ENCODE results near the gene ADCYAP1R1.

Gene ADCYAP1R1

DNA sequence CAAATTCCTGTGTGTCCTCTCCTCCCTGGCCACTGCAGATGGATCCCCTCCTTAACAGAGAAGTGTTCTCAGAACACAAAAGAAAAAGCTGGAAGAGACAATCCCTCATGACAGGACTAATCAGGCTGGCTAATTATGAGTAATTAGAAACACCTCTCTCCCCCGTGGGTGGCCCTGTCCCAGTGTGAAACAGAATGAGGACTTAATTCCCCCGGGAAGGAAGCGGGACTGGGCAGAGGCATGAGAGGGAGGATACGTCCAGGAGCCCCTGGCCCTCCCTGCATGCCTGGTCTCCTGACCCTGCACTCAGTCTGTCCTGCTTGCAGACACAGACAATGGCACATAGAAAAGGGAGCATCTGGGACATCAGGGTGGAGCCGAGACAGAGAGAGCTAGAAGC lies 7.6 kb upstream of the ADCYAP1R1 start:
- DNase-seq = no peak

DNA sequence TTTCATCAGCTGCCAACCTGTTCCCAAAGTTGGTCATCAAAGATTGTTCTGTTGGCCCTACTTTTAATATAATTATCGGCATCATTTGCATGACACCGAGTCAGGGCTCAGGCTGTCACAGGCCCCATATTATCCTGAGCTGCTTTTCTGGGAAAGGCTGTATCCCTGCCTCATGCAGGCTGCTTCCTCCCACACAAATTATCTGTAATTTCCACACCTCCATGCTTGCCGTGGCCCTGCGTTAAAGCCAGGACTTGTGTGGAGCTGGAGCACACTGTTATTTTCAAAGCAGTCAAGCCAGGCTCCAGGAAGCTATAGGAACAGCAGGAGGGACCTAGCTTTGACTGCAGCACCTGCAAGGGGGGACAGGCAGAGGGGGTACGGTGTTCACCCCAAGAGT lies 5.4 kb upstream of the ADCYAP1R1 start:
- no peak for DNase-seq

DNA sequence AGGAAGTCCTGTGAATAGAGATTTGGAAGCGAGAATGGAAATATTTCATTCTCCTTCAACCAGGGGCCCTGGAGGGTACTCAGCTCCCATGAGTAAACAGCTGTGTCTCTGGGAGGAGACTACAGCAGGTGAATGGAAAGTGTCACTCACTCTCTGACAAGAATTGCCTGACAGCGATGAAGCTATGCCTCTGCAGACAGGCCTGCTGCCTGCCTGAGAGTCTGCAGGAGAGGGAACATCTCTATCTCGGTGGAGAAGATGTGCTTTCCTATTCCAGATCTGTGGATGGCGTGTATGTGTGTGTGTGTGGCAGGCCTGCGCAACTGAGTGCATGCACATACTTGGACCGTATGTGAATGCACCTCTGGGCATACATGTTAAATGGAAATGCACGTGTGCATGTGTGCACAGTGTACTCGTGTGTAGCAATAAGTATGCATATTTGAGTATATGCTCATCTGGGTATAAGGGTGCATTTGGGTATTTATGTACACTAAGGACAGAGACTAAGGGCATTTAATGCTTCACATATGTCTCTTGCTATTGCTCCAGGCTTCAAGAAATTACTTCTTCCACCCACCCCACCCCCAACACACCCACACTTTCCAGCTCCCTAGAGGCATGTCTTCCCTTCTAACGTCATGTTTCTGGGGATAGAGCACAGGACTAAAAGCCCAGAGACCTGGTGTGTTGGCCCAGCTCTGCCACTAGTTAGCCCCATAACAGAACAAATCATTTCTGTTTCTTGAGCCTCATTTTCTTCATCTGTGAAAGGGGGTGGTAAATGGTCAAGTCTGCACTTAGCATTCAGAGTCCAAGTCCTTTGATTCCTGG lies 4.6 kb upstream of the ADCYAP1R1 start:
- no peak for DNase-seq

DNA sequence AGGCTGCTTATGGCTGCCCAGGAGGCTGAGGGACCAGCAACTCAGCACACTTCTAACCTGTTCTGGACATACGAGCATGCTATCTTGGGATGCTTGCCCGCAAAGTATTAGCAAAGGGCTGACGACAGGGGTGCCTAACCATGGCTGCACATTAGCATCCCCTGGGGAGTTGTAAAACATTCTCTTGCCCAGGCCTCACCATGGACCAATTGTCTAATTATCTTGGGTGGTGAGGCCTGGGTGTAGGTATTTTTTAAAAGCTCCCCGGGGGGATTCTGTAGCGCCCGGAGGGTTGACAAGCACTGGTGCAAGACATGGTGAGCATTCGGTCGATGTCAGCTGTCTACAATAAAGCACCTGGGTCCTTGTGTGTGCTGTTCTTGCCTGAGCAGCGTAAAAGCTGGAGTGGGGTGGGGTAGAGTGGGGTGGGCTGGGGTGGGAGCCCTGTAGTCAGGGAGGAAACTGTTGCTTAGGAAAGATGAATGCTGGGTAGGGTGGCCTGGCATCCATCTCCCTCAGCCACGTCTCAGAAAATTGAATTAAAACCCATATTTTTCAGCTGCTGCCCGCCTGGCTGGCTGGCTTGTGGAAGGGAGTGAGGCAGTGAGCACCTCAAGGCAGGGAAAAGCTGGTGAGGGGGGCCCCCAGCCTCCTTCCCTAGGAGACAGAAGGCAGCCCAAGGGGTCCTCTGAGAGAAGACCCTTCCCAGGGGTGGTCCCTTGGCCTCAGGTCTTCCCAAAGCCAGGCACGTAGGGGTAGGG lies 2.9 kb upstream of the ADCYAP1R1 start:
- DNase-seq = no peak

DNA sequence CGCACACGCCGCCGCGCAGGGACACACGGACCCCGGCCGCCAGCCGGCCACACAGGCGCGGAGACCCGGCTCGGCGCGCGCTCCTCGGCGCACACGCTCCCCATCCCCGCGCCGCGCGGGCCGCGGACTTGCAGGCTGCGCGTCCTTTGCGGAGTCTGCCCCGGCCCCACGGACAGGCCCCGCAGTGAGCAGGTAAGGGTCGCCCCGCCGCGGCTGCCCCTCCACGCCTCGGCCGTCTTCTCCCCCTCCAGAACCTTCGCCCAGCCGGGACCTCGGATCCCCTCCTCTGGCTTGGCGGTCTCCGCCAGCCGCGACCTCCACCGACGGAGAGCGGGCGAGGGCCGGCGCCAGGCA lies 356 bp downstream of the ADCYAP1R1 start:
- no peak for DNase-seq

DNA sequence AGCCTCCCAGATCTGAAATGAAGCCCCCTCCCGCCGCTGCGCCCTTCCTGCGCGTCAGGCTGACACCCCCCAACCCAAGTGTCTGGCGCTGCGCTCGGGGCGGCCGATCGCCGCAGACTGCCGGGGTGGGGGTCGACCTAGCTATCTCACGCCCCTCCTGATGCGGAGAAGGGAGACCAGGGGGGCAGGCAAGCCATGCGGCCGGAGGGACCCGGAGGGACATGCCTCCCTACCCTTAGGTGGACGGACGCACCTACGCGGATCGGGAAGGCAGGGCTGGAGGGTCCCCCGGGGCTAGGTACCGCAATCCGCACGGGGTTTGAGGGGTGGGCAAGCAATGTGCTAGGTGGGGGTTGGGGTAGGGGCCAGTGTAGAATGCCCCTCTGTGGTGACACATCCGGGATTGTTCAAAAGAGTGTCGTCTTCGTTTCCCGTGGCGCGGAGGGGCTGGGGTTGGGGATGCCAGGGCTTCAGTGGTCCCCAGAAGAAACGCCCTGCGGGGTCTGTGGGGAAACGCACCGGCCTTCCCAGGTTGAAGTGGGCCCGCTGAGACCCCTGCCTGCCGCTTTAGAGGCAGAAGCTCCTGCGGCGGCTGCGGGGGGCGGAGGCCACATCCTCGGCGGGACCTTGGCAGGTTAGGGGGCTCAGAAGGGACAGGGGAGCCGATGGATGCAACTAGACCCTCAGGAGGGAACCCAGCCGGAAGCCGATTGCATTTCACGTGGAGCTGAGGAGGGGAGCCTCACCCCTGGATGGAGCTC lies 913 bp downstream of the ADCYAP1R1 start:
- no peak for DNase-seq

DNA sequence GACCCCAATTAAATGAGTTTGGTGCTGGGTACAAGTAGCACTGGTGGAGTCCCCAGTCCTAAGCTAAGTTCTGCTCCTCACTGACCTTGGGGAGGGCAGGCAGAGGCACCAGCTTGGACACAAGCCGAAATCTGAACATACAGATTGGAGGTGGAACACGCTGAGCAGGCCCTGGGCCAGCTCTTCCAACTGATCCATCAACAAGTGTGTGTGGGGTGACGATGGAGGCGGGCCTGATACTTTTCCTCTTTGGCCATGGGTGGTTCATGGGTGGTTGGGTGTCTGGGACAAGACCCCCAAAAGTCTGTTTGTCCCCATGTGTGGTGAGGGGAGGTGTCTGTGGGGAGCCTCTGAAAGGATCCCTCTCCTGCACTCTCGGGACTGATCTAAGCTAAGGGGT lies 1.9 kb downstream of the ADCYAP1R1 start:
- DNase-seq = no peak

DNA sequence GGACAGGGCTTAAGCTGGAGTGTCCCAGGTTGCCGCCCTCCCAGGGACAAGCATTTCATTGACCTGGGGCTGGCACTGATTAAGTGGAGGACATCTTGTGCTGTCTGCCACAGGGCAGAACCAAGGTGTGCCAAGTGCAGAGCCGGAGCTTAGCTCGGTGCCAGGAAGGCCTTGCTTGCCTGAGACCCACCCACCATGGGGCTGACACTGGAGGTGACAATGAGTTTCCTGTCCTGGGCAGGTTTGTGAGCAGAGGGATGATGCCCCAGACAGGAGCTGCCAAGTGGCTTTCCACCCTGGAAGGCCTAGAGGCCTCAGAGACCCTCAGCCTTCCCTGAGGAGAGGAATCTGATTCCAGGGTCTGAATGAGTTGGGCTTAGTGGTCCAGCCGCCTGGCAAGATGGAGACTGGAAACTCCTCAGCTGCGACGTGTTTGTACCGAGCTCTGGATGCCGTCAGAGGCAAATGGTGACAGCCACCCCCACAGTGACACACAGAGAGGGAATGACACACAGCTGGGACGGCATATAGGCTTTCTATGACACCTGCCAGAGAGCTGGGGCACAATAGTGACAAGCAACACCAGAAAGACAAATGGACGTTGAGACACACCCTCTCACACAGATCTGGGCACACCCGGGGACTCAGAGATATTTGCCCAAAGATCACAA lies 2.6 kb downstream of the ADCYAP1R1 start:
- DNase-seq = no peak

DNA sequence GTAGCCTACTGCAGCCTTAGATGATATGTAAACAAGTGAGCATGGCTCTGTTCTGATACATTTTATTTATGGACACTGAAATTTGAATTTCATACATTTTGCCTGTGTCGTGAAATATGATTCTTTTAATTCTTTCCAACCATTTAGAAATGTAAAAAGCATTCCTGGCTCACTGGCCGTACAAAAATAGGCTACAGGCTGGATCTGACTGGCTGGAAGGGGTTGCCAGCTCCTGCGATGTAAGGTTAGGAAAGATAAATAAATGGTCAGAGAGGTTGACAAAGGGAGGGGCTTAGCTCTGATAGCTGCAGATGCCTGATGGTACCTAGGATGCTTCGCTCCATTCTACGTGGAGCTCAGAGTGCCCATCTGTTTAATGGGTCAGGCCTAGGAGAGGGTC lies 3.4 kb downstream of the ADCYAP1R1 start:
- no peak for DNase-seq

DNA sequence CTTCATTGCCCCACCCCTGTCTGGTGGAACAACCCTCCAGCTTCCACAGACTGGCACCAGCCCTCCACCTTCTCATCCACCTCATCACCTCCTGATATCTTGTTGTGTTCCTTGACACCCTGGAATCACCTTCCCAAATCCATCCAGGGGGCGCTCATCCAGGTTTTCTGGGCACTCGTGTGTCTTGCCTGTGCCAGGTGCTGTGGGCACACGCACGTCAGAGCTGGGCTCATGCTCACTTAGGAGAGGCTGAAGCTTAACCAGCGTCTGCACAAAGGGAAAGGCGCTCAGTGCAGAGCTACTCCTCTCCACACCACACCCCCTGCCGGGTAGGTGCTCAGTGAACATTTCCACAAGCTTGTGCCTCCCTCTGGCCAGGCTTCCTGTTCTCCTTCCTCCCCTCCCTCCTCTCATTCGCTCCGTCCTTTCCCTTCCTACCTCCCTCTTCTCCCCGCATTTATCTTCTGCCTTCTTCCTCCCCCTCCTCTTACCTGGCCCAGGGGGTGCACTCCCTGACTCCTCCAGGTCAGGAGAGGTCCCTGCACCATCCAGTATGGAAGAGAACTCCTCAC lies 4.8 kb downstream of the ADCYAP1R1 start:
- no peak for DNase-seq

DNA sequence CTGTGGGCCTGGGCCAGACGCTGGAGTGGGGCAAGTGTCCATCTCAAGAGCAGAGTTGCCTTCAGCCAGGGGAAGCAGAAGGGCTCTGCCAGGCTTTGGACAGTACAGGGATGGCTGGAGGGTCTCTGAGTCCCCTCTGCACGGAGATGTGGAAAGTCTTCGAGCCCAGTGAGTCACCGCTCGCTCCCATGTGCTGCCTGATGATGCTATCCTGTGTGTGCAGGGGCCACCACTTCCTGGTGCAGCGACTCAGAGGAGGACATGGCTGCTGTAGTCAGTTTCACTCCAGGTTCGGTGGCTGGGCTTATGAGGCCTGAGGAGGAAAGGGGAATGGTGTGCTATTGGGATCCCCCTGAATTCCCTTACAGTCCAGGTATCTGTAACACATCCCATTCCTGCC lies 6.0 kb downstream of the ADCYAP1R1 start:
- no peak for DNase-seq

DNA sequence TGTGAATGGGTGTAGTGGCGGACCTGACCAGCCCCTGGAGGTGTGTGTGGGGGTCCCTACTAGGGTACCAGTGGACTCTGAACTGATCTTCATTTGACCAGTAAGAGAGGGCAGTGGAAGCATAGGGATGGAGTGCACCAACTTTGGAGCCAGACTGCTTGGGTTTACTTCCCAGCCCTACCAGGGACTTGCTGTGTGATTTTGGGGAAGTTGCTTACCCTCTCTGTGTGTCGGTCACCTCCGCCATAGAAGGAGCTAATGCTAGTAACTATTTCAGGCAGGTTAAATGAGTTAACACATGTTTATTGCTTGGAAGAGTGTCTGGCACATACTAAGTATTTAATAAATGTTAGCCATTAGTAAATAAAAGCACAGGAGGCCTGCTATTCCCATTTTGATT lies 6.6 kb downstream of the ADCYAP1R1 start:
- no peak for DNase-seq

DNA sequence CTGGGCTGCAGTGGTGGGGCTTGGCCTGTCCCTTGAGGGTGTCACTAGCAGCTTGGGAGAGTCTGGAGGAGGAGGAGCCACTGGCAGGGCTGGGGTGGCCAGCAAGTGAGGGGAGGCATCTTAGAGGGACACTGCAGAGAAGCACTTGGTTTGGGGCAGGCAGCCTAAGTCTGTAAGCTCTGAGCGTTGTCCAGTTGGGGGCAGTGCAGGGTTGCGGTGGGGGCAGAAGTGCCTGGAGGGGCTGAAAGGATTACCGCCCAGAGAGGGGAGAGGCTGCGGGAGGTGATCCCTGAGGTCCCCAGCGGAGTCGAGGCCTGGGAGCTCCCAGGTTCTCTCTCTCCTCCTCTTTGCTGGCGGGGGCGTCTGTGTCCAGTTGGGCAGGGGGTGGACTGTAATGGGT lies 7.4 kb downstream of the ADCYAP1R1 start:
- no peak for DNase-seq

DNA sequence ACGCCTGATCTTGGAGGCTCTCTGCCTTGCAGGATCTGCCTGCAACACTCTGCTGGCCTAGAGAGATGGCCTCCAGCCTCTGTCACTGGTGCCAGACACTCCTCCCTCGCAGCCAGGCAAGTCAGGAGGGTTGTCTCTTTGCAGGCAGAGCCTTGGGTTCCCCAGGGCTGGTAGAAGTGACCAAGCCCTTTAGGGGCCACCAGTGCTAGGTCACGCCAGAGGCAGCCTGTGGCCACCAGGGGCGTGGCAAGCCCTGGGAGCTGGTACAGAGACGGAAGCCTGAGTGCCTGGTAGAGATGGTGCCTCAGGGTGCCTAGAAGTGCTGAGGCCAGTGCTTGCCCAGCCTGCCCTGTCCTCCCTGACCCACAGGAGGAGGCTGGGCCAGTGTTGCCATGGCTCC lies 9.1 kb downstream of the ADCYAP1R1 start:
- no peak for DNase-seq

DNA sequence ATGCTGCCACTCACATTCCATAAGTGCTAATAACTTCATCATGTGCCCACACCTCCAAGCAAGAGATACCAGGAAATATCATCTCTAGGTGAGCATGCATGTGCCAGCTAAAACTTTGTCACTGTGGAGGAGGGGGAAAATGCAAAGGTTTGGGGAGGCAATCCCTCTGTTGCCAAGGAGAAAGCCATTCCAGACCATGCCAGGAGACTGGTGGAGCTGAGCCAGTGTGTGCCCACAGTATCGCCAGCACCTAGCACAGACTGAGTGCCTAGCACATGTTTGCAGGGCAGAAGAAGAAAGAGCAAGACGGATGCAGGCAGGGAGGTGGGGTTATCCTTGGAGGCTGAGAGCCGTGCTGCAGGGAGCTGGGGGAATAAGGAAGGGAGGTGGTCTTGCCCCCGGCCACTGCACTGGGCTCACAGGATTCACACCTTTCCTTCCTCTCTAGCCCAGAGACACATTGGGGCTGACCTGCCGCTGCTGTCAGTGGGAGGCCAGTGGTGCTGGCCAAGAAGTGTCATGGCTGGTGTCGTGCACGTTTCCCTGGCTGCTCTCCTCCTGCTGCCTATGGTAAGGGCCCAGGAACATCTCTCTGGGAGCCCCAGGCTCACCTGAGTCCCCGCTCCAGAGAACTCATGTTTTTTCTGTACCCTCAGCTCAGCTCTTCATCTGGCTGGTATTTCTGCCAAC lies 10.8 kb downstream of the ADCYAP1R1 start:
- no peak for DNase-seq

DNA sequence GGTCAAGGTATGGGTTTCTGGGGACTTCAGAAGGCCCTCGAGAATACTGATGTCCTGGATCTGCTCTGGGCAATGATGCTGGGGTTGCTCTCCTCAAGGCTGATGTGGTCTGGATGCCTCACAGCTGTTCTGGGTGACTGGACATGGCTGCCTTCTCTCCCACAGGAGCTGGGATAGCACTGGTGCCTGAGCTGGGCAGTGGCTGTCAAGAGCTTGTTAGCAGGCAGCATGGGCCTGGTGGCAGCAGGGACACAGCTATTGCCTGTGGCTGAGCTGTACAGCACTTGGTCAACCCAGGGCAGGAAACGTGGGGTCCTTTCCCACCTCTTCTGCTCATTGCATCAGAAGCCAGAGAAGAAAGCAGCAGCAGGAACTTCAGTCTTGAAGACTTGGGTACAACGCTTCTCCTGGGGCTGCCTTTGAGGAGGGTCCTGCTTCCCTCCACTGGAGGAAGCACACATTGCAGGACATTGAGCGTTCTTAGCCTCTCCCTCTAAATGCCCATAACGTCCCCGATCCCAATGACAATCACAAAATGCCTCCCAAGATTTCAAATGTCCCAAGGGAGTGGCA lies 13.0 kb downstream of the ADCYAP1R1 start:
- no peak for DNase-seq

DNA sequence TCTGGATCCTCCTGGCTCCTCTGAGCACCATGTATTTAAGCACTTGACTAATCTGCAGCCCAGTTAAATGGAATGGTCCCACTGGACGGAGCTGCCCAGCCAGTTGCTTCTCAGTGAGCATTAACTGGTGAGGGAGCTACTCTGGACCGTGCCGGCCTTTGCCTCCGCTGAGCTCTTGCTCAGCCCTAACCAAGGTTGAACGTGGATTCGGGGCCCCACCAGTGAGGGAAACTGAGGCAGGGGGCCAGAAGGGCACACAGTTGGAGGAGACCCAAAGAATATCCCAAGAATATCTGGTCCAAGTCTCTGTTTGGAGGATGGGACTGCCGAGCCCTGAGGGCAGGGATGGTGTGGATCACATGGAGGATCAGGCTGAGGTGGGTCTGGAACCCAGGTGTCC lies 13.7 kb downstream of the ADCYAP1R1 start:
- DNase-seq = no peak

DNA sequence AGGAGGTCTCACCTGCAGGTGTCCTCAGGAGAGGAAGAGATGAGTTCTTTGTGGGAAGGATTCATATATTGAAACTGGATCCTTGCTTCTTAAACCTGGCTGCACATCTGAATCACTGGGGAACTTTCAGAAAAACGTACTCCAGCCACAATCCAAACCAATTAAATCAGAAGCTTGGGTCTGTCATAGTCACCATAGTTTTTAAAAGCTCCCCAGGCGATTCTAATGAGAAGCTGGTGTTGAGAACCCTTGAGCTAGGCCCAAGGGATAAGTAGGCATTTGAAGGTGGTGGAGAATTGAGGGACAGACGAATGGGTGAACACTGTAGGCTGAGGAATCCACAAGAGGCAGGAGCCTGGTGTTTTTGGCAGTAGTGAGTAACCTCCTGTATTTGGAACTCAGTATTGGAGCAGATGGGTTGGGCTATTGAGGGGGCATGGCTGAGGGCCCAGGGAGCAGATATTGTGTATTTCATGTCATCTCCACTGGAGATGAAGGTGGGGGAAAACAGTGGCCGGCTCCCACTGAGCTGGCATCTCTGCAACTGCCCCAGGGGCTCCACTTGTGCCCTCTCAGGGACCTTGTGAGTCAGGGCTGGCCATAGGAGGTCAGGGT lies 14.5 kb downstream of the ADCYAP1R1 start:
- DNase-seq = no peak

DNA sequence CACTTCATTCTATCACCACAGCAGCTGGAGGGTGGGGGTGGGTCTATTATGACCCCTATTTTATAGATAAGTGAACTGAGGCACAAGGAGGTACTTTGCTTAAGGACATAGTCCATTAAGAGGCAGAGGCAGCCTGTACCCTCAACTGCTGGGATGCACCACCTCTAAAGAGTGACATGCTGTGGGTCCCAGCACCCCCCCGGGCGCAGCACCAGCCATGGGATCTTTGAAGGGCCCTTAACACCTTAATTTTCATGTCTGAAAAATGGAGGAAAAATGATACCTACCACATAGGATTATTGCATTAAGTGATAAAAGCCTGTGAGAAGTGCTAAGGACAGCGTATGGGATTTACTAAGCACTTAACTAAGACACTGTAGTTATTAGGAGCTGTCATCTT lies 15.4 kb downstream of the ADCYAP1R1 start:
- no peak for DNase-seq

DNA sequence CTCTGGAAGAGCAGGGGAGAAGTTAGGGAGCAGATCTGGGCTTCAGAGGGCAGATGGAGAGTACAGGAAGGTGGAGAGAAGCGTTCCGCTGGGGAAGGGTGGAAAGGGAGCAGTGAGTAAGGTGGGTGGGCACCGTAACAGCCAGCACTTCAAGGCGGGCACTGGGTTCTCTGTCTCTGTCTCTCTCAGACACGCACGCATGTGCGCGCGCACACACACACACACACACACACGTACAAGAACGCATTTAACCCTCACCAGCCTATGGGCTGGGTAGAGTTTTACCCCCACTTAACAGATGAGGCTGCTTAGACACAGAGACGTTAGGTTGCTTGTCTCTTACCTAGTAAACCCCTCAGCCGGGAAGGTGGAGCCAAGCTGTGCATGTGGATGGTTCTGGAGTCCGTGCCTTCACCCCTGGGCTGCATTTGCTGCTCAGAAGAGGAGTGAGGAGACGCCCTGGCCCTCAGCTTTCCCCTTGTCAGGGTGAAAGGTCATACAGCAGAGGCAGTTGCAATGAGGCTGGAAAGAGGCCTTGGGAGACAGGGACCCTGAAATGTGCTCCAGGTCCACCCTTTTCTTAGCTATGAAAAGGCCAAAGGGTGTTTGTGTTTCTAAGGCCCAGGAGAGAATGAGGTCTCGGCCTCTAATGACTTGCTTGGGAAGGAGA lies 16.0 kb downstream of the ADCYAP1R1 start:
- no peak for DNase-seq

Measured in GF-D8 (cell line).